Colonic mucosa (tissue), 4 donors: ENCODE results near the gene HOXB2. TPM values are rescaled to one million over a fixed set of nuclear protein-coding genes. Genes with fewer than 3 reads are reported as not detected.

ENCODE experiments used
- DNase-seq: peaks from one replicate; pipeline ENCODE4 v3.0.0-alpha.2; 2020
- H3K27ac ChIP-seq: fragments of 200-600 bp; one replicate; pipeline ENCODE4 v1.8.0; 2021
- H3K27me3 ChIP-seq: fragments of 200-600 bp; one replicate; pipeline ENCODE4 v1.8.0; 2021
- H3K36me3 ChIP-seq: fragments of 200-600 bp; one replicate; pipeline ENCODE4 v1.8.0; 2021
- H3K4me1 ChIP-seq: fragments of 200-600 bp; one replicate; pipeline ENCODE4 v1.8.0; 2021; ENCODE audit warnings: mild to moderate bottlenecking
- H3K4me3 ChIP-seq: fragments of 200-600 bp; one replicate; pipeline ENCODE4 v1.8.0; 2021
- H3K9ac ChIP-seq, 2 donors: one replicate each; pipeline ENCODE4 v1.7.0; 2013; ENCODE audit warnings: control low read depth in 2 of 2, low read depth in 2 of 2, low read length in 2 of 2
- H3K9me3 ChIP-seq: fragments of 200-600 bp; one replicate; pipeline ENCODE4 v1.8.0; 2021
- intact Hi-C: fragments of 100-400 bp; cut with DNase I; formaldehyde crosslinking; loops from one replicate; pipeline ENCODE4 v1.14.1; 2022
- total RNA-seq, 2 donors: library from RNA; stranded (reverse); fragmentation: NEBNext Ultra II Directional in 1 of 2; extraction: Animal tissue kit (Norgen Biotek cat#: 25700) in 1 of 2; gene quantifications; one replicate each; pipeline ENCODE4 v1.2.1, GENCODE V29; 2021
- TF ChIP-seq, protein P1 (sequence below): fragments of 200-600 bp; IDR thresholded peaks from one replicate; pipeline ENCODE4 v1.8.0; 2022; ENCODE audit warnings: antibody characterized with exemption, mild to moderate bottlenecking
- donor health status: healthy.
- donor health status: DM: no; HTN: no; CAD: no.
- donor health status: DM: no; HTN: no; CAD: no.

The HOXB2 gene
- total RNA-seq, 2 donors from 2014 or later = 2.6 to 6.4 TPM

DNA sequence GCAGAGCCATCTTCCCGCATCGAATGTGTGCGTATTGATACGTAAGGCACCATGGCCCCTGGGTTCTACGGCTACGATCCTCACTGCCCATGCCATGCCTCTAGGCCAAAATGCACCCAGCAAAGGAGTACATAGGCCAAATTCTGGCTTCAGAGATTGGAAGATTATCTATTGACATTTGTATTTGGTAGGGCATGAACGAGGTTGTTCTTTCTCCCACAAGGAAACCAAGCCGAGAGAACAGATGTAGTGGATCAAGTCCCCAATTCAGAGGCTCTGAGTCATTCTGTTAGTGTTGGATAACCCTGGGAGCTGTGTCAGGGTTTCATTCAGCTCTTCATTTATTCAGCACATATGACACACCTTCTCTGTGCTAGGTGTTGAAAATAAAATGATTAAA is 50.6 kb downstream of the HOXB2 start:
- Histone ChIP-seq H3K27ac (no peak overlapping the region), H3K4me1 (peaks cover 5% of the 10 kb centered on the region), H3K9me3 (no peaks in the 10 kb centered on the region), H3K36me3 (no peaks in the 10 kb centered on the region), H3K27me3 (no peaks in the 10 kb centered on the region), H3K9ac (no peak overlapping the region), H3K4me3 (no peak overlapping the region)
- no peak for DNase-seq
- intact Hi-C loops = no loop called here
- TF ChIP-seq, protein P1, sequence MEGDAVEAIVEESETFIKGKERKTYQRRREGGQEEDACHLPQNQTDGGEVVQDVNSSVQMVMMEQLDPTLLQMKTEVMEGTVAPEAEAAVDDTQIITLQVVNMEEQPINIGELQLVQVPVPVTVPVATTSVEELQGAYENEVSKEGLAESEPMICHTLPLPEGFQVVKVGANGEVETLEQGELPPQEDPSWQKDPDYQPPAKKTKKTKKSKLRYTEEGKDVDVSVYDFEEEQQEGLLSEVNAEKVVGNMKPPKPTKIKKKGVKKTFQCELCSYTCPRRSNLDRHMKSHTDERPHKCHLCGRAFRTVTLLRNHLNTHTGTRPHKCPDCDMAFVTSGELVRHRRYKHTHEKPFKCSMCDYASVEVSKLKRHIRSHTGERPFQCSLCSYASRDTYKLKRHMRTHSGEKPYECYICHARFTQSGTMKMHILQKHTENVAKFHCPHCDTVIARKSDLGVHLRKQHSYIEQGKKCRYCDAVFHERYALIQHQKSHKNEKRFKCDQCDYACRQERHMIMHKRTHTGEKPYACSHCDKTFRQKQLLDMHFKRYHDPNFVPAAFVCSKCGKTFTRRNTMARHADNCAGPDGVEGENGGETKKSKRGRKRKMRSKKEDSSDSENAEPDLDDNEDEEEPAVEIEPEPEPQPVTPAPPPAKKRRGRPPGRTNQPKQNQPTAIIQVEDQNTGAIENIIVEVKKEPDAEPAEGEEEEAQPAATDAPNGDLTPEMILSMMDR = no peak

Other genes starting within 250 kb of the HOXB2 start
- gene SKAP1, start 114.9 kb downstream of the HOXB2 start, total RNA-seq = 1 to 10 TPM; 1.2 to 2.1 TPM
- not detected for gene HOXB1, start 14.1 kb downstream of the HOXB2 start, total RNA-seq
- gene HOXB4, start 33.2 kb upstream of the HOXB2 start, total RNA-seq = 1 to 10 TPM; 2.5 to 4.7 TPM
- gene HOXB3, start 45.1 kb upstream of the HOXB2 start, total RNA-seq = 10 to 100 TPM; 17.4 to 31.8 TPM
- 10 to 100 TPM; 11.0 to 22.7 TPM for gene HOXB5, start 48.7 kb upstream of the HOXB2 start, total RNA-seq
- 10 to 100 TPM; 30.0 to 71.0 TPM for gene HOXB6, start 59.9 kb upstream of the HOXB2 start, total RNA-seq
- 10 to 100 TPM; 25.9 to 31.4 TPM for gene HOXB7, start 65.9 kb upstream of the HOXB2 start, total RNA-seq
- 1 to 10 TPM; 4.2 to 7.4 TPM for gene HOXB8, start 70.2 kb upstream of the HOXB2 start, total RNA-seq
- gene HOXB9, start 81.2 kb upstream of the HOXB2 start, total RNA-seq = 10 to 100 TPM; 37.1 to 73.9 TPM
- gene PRAC1, start 177.4 kb upstream of the HOXB2 start, total RNA-seq = 100 to 1,000 TPM; 237 to 328 TPM
- 10 to 100 TPM; 12.9 to 19.4 TPM for gene PRAC2, start 178.1 kb upstream of the HOXB2 start, total RNA-seq
- gene HOXB13, start 183.6 kb upstream of the HOXB2 start, total RNA-seq = 100 to 1,000 TPM in 1 of 2 donors, 10 to 100 TPM in 1; 82.9 to 122 TPM